Memory B cell (primary cell): ENCODE data around the gene TFF1.

Experiments used
- ATAC-seq: fragments of 150-1000 bp; cut with Tn5 transposase; 2 replicates; pipeline ENCODE4 v1.10.0; 2021; ENCODE audit warnings: low read depth, mild to moderate bottlenecking, moderate library complexity
- DNase-seq, 2 donors: peaks; one replicate each; pipeline ENCODE4 v3.0.0; 2022; ENCODE audit warnings: low spot score in 2 of 2
- H3K27ac Mint-ChIP-seq: one replicate; pipeline ENCODE4 v1.8.0; 2022; ENCODE audit warnings: mild to moderate bottlenecking, moderate library complexity, mixed read lengths
- H3K27me3 Mint-ChIP-seq: one replicate; pipeline ENCODE4 v1.8.0; 2022; ENCODE audit warnings: mixed read lengths
- H3K36me3 Mint-ChIP-seq: one replicate; pipeline ENCODE4 v1.8.0; 2022; ENCODE audit warnings: mild to moderate bottlenecking, mixed read lengths
- H3K4me1 Mint-ChIP-seq: one replicate; pipeline ENCODE4 v1.8.0; 2022; ENCODE audit warnings: mixed read lengths
- H3K4me3 Mint-ChIP-seq: one replicate; pipeline ENCODE4 v1.8.0; 2022; ENCODE audit warnings: mild to moderate bottlenecking, moderate library complexity, mixed read lengths
- H3K9me3 Mint-ChIP-seq: one replicate; pipeline ENCODE4 v1.8.0; 2022; ENCODE audit warnings: mixed read lengths

Gene TFF1

DNA sequence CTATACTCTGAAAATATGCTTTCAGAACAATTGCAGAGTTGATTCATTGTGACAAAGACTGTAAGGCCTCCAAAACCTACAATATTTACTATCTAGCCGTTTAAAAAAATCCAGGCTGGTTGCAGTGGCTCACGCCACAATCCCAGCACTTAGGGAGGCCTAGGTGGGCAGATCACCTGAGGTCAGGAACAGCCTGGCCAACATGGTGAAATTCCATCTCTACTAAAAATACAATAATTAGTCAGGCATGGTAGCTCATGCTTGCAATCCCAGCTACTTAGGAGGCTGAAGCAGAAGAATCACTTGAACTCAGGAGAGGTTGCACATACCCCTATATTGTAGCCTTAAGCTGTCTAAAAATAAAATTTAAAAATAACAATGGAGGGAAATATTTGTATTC, 10.3 kb downstream of the TFF1 start:
- Mint-ChIP-seq H3K4me1 (peaks cover 5% of the 10 kb centered on the region), H3K9me3 (peaks cover 16% of the 10 kb centered on the region), H3K36me3 (peaks cover 10% of the 10 kb centered on the region), H3K27me3 (peaks cover 39% of the 10 kb centered on the region), H3K27ac (no peak overlapping the region), H3K4me3 (no peak overlapping the region)
- ATAC-seq, result no peak
- DNase-seq, result no peak

DNA sequence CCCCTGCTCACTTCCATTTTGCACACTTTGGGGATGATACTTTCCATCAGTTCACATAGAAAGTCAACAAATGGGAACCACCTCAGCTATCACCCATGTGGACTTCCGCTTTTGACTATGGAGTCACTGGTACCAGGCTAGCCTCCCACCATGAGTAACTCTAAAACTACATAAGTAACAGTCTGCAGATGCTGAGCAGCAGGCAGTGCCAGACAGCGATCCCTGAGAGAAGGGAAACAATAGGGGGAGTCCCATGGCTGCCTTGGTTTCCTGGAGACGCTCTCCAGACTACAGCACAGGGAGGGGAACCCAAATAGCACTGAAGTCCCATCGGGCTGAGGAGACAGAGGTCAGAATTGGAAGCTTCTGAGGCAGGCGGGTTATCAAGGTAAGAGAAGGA, 12.7 kb downstream of the TFF1 start:
- H3K4me3 Mint-ChIP-seq, result no peak overlapping the region
- H3K9me3 Mint-ChIP-seq, result peaks cover 16% of the 10 kb centered on the region
- no peak overlapping the region for H3K27ac Mint-ChIP-seq
- peaks cover 5% of the 10 kb centered on the region for H3K4me1 Mint-ChIP-seq
- ATAC-seq, result no peak
- no peak for DNase-seq
- H3K36me3 Mint-ChIP-seq, result peaks cover 10% of the 10 kb centered on the region
- peaks cover 38% of the 10 kb centered on the region for H3K27me3 Mint-ChIP-seq

DNA sequence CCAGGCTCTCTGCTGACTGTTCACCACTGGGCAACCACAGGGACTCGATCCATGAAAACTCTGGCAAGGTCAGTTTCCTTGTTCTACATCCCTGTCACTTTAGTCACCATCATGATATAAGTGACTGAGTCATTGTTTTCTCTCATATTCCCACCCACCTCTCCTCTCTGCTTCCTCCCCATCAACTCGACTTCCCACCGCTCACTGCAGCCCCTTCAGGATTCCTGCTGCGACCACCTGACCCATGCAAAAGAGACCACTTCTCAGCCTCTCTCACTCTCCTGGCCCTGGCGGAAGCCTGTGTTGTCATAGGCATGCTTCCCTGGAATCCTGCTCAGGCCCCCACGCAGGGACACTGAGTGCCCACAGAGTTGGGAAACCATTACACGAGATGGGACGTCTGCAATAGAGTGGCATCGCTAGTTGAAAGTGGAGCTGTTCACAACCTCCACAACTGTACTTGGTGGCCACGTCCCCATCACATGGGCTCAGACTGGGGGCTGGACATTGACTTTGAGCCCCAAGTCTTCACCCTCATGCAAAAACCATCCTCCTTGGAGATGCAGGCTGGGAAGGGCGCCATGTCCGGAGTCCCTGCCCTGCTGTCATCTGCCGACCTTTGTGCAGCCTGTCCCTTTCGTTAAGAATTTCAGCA, 13.8 kb downstream of the TFF1 start:
- H3K9me3 Mint-ChIP-seq, result peaks cover 16% of the 10 kb centered on the region
- peaks cover 5% of the 10 kb centered on the region for H3K4me1 Mint-ChIP-seq
- no peak overlapping the region for H3K27ac Mint-ChIP-seq
- ATAC-seq, result no peak
- H3K27me3 Mint-ChIP-seq, result peaks cover 30% of the 10 kb centered on the region
- peaks cover 10% of the 10 kb centered on the region for H3K36me3 Mint-ChIP-seq
- DNase-seq, result no peak
- H3K4me3 Mint-ChIP-seq, result no peak overlapping the region

DNA sequence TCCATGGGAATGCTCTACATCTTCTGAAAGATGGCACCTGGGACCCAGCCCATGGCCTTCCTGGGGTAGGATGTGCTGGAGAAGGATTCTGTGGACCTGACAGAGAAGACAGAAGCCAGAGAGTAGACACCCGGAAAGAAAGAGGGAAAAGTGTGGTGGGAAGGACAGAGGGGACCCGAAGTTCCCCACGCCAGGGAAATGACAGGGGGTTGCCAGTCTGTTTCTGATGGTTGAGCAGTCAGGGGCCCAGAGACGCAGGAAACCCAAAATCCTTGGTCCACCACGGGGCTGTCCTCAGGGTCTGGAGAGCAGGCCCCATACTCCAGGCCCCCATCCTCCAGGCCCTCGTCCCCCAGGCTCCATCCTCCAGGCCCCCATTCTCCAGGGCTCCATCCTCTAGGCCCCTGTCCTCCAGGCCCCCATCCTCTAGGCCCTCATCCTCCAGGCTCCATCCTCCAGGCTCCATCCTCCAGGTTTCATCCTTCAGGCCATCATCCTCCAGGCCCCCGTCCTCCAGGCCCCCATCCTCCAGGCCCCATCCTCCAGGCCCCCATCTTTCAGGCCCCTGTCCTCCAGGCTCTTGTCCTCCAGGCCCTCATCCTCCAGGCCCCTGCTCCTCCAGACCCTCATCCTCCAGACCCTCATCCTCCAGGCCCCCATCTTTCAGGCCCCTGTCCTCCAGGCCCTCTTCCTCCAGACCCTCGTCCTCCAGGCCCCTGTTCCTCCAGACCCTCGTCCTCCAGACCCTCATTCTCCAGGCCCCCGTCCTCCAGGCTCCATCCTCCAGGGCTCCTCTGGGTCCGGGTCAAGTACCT, 14.5 kb downstream of the TFF1 start:
- Mint-ChIP-seq H3K36me3 (peaks cover 10% of the 10 kb centered on the region), H3K4me3 (no peak overlapping the region), H3K27ac (no peak overlapping the region), H3K27me3 (peaks cover 24% of the 10 kb centered on the region), H3K4me1 (peaks cover 5% of the 10 kb centered on the region), H3K9me3 (peaks cover 14% of the 10 kb centered on the region)
- DNase-seq (no peak), ATAC-seq (no peak)

DNA sequence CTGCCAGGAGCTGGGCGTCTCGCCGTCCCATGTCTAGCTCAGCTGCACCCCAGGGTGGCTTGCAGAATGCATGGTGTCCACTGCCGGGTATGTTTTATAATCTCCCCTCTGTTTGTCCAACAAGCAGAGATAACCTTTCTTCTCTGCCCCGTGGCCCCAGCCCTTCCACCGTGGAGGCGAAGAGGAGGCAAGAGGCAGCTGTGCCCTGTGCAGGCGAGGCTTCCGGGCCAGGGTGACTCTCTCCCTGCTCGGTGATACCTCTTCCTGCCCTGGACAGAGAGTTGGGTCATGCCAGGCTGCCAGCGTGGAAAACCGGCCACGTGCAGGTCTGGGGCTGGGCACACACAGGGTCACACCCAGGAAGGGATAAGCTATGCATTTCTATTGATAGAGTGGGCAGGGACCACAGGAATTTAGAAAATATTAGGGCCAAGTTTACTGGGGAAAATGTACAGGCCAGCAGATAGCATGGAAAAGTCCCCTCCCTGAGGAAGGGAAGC, 15.4 kb downstream of the TFF1 start, which contains the start of gene TFF2:
TFF2 (minus strand) TSS at position 68 of the 500 bp plus-strand sequence; CDS start at position 31, 37 bp downstream.
- Mint-ChIP-seq H3K9me3 (peaks cover 14% of the 10 kb centered on the region), H3K27me3 (peaks cover 23% of the 10 kb centered on the region), H3K4me1 (peaks cover 5% of the 10 kb centered on the region), H3K36me3 (peaks cover 10% of the 10 kb centered on the region), H3K4me3 (no peak within 1 kb of the TSS), H3K27ac (no peak within 1 kb of the TSS)
- ATAC-seq (no peak), DNase-seq (no peak)

DNA sequence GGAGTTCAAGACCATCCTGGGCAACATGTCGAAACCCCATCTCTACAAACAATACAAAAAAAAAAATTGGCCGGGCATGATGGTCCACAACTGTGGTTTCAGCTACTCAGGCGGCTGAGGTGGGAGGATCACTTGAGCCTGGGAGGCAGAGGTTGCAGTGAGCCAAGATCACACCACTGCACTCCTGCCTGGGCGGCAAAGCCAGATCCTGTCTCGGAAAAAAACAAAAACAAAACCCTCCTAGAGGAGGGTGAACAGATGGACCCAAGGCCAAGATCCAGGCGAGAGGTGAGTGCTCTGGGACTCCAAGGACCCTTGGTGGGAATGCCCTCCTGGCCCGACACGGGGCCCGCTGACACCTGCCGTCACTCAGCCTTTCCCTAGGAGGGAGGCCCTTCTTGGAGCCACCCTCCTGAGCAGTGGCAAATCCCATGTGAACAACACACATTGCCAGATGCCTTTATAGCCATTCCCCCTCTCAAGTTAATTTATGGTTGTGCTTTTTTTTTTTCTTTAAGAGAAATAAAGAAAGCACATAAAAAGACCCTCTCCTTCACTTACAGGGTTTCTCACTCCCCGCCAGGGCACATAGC, 15.9 kb downstream of the TFF1 start:
- Mint-ChIP-seq H3K27me3 (peaks cover 23% of the 10 kb centered on the region), H3K27ac (no peak overlapping the region), H3K4me3 (no peak overlapping the region), H3K4me1 (peaks cover 5% of the 10 kb centered on the region), H3K9me3 (peaks cover 14% of the 10 kb centered on the region), H3K36me3 (peaks cover 10% of the 10 kb centered on the region)
- ATAC-seq (no peak), DNase-seq (no peak)

DNA sequence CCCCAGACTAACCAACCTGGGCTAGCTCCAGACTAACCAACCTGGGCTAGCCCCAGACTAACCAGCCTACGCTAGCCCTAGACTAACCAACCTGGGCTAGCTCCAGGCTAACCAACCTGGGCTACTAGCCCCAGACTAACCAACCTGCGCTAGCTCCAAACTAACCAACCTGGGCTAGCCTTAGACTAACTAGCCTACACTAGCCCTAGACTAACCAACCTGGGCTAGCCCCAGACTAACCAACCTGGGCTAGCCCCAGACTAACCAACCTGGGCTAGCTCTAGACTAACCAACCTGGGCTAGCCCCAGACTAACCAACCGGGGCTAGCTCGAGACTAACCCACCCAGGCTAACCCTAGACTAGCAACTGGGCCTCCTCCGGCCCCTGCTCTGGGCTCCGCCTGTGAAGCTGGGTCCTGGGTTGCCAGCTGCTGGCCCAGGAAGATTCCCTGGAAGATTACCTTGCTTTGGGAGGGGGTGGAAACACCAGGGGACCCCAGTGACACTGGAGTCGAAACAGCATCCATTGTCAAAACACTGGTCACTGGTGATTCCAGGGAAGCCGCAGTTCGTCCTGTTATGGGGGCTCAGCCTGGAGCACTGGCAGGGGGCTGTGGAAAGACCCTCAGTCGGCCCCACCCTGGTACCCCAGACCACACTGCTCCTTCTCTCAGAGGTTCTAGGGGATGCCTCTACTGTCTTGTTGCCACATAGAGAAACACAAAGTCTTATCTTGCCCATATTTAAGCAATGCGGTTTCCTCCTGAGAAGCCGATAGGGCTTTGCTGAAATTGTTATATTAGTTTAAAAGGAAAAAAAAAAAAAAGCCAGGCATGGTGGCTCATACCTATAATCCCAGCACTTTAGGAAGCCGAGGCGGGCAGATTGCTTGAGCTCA, 16.7 kb downstream of the TFF1 start:
- ATAC-seq, result no peak
- Mint-ChIP-seq H3K27ac (no peak overlapping the region), H3K27me3 (peaks cover 21% of the 10 kb centered on the region), H3K9me3 (peaks cover 11% of the 10 kb centered on the region), H3K4me1 (peaks cover 5% of the 10 kb centered on the region), H3K4me3 (no peak overlapping the region), H3K36me3 (peaks cover 9% of the 10 kb centered on the region)
- DNase-seq, result no peak

DNA sequence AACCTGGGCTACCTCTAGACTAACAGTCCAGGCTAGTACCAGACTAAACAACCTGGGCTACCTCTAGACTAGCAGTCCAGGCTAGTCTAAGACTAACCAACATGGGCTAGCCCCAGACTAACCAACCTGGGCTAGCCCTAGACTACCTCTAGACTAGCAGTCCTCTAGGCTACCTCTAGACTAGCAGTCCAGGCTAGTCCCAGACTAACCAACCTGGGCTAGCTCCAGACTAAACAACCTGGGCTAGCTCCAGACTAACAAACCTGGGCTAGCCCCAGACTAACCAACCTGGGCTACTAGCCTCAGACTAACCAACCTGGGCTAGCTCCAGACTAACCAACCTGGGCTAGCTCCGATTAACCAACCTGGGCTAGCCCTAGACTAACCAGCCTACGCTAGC, 17.6 kb downstream of the TFF1 start:
- peaks cover 5% of the 10 kb centered on the region for H3K36me3 Mint-ChIP-seq
- peaks cover 16% of the 10 kb centered on the region for H3K27me3 Mint-ChIP-seq
- peaks cover 5% of the 10 kb centered on the region for H3K4me1 Mint-ChIP-seq
- H3K9me3 Mint-ChIP-seq, result peaks cover 7% of the 10 kb centered on the region
- H3K4me3 Mint-ChIP-seq, result no peak overlapping the region
- ATAC-seq (no peak), DNase-seq (no peak)
- no peak overlapping the region for H3K27ac Mint-ChIP-seq

DNA sequence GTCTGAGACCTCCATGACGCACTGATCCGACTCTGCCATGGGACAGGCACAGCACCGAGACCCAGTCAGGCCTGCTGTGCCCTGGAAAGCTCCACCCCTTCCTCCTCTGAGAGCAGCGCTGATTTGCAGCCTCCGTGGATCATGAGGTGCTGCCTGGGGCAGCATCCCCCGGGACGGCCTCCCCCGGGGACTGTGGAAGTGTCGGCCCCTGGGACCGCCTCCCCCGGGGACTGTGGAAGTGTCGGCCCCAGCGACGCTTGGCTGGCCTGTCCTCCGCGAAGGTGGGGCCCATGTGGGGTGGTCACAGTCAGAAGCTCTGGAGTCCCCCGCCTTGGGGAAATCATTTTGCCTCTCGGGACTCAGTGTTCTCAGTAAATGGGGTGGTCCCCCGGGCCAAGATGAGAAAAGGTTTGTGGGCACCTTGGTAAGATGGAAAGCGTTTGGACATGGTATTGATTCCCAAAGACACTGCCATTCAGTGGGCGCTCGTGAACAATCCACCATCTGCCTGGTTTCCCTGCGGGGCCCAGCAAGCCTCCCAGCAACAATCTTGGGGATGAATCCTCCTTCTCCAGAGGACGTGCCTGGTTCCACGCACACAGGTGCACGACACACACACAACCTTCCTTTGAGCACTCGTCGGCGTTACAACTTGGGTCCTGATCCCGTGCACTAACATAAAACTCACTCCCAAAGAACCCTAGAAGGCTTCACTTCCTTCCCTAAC, 18.6 kb downstream of the TFF1 start:
- H3K9me3 Mint-ChIP-seq, result no peaks in the 10 kb centered on the region
- ATAC-seq (no peak), DNase-seq (no peak)
- no peak overlapping the region for H3K27ac Mint-ChIP-seq
- no peaks in the 10 kb centered on the region for H3K36me3 Mint-ChIP-seq
- no peak overlapping the region for H3K4me3 Mint-ChIP-seq
- H3K4me1 Mint-ChIP-seq, result no peaks in the 10 kb centered on the region
- peaks cover 9% of the 10 kb centered on the region for H3K27me3 Mint-ChIP-seq

DNA sequence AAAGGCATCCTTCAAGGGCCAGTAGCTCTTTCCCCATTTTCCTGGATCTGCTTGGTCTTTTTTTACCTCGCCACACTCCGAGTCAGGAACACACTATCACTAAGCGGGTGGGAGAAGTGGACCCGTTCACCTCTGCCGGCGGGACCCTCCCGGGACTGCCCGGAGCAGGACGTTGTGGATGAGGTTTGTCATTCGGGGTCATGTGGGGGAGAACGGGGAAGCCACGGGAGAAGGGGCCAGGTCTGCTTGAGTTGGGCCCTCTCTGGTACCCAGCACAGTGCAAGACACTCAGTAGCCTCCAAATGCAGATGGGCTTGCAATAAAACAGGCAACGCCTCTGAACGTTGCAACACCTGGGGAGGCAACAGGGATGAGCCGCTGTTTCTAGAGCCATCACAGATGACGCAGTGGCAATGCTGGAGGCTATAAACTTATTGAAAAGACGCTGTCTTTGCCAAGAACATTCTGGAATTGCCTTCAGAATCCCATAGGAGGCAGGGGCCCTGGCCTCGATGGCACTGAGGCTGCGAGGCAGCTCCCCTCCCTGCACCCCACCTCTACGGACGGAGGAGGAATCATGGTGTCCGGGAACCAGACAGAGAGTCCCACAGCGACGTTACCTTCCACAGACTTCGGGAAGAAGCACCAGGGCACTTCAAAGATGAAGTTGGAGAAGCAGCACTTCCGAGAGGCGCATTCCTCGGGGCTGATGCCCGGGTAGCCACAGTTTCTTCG, 19.3 kb downstream of the TFF1 start:
- no peaks in the 10 kb centered on the region for H3K9me3 Mint-ChIP-seq
- no peak overlapping the region for H3K27ac Mint-ChIP-seq
- ATAC-seq (no peak), DNase-seq (no peak)
- H3K27me3 Mint-ChIP-seq, result peaks cover 5% of the 10 kb centered on the region
- H3K36me3 Mint-ChIP-seq, result no peaks in the 10 kb centered on the region
- no peaks in the 10 kb centered on the region for H3K4me1 Mint-ChIP-seq
- no peak overlapping the region for H3K4me3 Mint-ChIP-seq

DNA sequence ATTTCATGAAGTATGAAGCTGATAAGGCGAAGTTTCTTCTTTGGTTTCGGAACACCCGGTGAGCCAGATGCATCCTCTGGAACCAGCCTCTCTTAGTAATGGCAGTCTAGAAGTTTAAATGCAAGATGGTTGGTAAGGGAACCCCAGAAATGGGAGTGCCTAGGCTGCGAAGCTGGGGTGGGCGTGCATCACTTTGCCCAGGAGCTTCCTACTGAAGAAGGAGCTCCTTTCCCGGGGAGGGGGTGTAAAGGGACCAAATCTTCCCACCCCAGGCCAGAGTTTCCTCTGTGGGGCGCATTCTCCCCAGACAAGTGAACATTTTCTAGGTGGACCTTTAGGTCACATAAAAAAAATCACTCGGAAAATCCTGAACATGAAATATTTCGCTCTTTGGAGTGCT, 19.9 kb downstream of the TFF1 start:
- DNase-seq (no peak), ATAC-seq (no peak)
- H3K4me3 Mint-ChIP-seq, result no peak overlapping the region
- peaks cover 5% of the 10 kb centered on the region for H3K27me3 Mint-ChIP-seq
- no peaks in the 10 kb centered on the region for H3K9me3 Mint-ChIP-seq
- H3K4me1 Mint-ChIP-seq, result no peaks in the 10 kb centered on the region
- no peaks in the 10 kb centered on the region for H3K36me3 Mint-ChIP-seq
- H3K27ac Mint-ChIP-seq, result no peak overlapping the region

DNA sequence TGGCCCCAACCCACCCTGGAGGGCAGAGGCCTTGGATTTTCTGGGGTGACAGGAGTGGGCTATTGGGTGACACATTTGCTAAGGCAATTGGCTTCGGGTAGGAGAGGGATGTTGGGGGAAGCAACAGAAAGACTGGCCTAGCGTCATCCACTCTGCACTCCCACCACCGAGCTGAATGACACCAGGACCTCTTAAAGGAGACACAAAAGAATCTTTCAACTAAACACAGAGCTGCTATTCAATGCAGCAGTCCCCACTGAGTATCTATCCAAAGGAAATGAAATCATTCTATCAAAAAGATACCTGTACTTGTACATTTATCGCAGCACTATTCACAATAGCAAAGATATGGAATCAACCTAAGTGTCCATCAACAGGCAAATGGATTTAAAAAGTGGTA, 21.7 kb downstream of the TFF1 start:
- H3K36me3 Mint-ChIP-seq, result no peaks in the 10 kb centered on the region
- H3K9me3 Mint-ChIP-seq, result no peaks in the 10 kb centered on the region
- DNase-seq (no peak), ATAC-seq (no peak)
- peaks cover 4% of the 10 kb centered on the region for H3K27me3 Mint-ChIP-seq
- H3K27ac Mint-ChIP-seq, result no peak overlapping the region
- H3K4me3 Mint-ChIP-seq, result no peak overlapping the region
- no peaks in the 10 kb centered on the region for H3K4me1 Mint-ChIP-seq
